ENCODE data around the gene CENPA. TPM values are rescaled to one million over a fixed set of nuclear protein-coding genes. Genes with fewer than 3 reads are reported as not detected.

CENPA gene
- total RNA-seq, 1 donor from 2014 or later: 4.9 TPM

- Histone ChIP-seq H3K27me3 (ENCODE audit: control insufficient read depth, insufficient read depth, low read length) (no peaks in the 10 kb centered on the region), H3K4me3 (ENCODE audit: low read depth, low read length) (peak overlapping the region; percentile 99), H3K36me3 (ENCODE audit: control insufficient read depth, insufficient read depth, low read length) (peaks cover 1% of the 10 kb centered on the region)
- no peak for TF ChIP-seq CTCF (IDR thresholded peaks at IDR 0.05; ENCODE audit: insufficient read depth, low read length, poor library complexity, severe bottlenecking)
- no peak for DNase-seq (ENCODE audit: low read depth)
Measured at GRCh38 chr2:26765475-26766200, 20.2 kb upstream of the CENPA start.

GRCh38 chr2:26767129-26767528 is 18.7 kb upstream of the CENPA start:
- peaks cover 1% of the 10 kb centered on the region for H3K36me3 ChIP-seq (ENCODE audit: control insufficient read depth, insufficient read depth, low read length)
- DNase-seq (ENCODE audit: low read depth): no peak
- no peak overlapping the region for H3K4me3 ChIP-seq (ENCODE audit: low read depth, low read length)
- H3K27me3 ChIP-seq (ENCODE audit: control insufficient read depth, insufficient read depth, low read length): no peaks in the 10 kb centered on the region
- TF ChIP-seq CTCF (IDR thresholded peaks at IDR 0.05; ENCODE audit: insufficient read depth, low read length, poor library complexity, severe bottlenecking): no peak

- H3K27me3 ChIP-seq (ENCODE audit: control insufficient read depth, insufficient read depth, low read length): no peaks in the 10 kb centered on the region
- DNase-seq (ENCODE audit: low read depth): no peak
Measured at GRCh38 chr2:26767894-26768487, 17.9 kb upstream of the CENPA start.

GRCh38 chr2:26768759-26769088 is 17.1 kb upstream of the CENPA start:
- TF ChIP-seq CTCF (IDR thresholded peaks at IDR 0.05; ENCODE audit: insufficient read depth, low read length, poor library complexity, severe bottlenecking): no peak
- no peaks in the 10 kb centered on the region for H3K27me3 ChIP-seq (ENCODE audit: control insufficient read depth, insufficient read depth, low read length)
- no peak for DNase-seq (ENCODE audit: low read depth)
- H3K36me3 ChIP-seq (ENCODE audit: control insufficient read depth, insufficient read depth, low read length): peaks cover 1% of the 10 kb centered on the region
- H3K4me3 ChIP-seq (ENCODE audit: low read depth, low read length): no peak overlapping the region

More at GRCh38 chr2:26767894-26768487, 17.9 kb upstream of the CENPA start:
- Histone ChIP-seq H3K4me3 (ENCODE audit: low read depth, low read length) (no peak overlapping the region), H3K36me3 (ENCODE audit: control insufficient read depth, insufficient read depth, low read length) (peaks cover 1% of the 10 kb centered on the region)
- TF ChIP-seq CTCF (IDR thresholded peaks at IDR 0.05; ENCODE audit: insufficient read depth, low read length, poor library complexity, severe bottlenecking): no peak

GRCh38 chr2:26769089-26769761 is 16.6 kb upstream of the CENPA start:
- DNase-seq (ENCODE audit: low read depth): no peak
- Histone ChIP-seq H3K4me3 (ENCODE audit: low read depth, low read length) (no peak overlapping the region), H3K27me3 (ENCODE audit: control insufficient read depth, insufficient read depth, low read length) (no peaks in the 10 kb centered on the region), H3K36me3 (ENCODE audit: control insufficient read depth, insufficient read depth, low read length) (peaks cover 1% of the 10 kb centered on the region)
- TF ChIP-seq CTCF (IDR thresholded peaks at IDR 0.05; ENCODE audit: insufficient read depth, low read length, poor library complexity, severe bottlenecking): no peak

Data from kidney epithelial cell (primary cell).